HL-60 (cell line): ENCODE measurements around the gene PAK4.

Source experiments
- DNase-seq, 2 experiments: peaks; one replicate each; pipeline ENCODE4 v3.0.0-alpha.2; 2010 to 2020; ENCODE audit warnings: low read depth in 1 of 2, low spot score in 1 of 2
- H3K27ac ChIP-seq: fragments of 250-450 bp; sonication (Bioruptor Pico); replicated peaks from 2 replicates; pipeline ENCODE4 v1.5.1; 2020; ENCODE audit warnings: mild to moderate bottlenecking, moderate library complexity
- H3K27me3 ChIP-seq: fragments of 250-450 bp; sonication (Bioruptor Pico); 2 replicates; pipeline ENCODE4 v1.5.1; 2021; ENCODE audit warnings: mild to moderate bottlenecking, moderate library complexity; ENCODE audit not compliant: insufficient read depth, poor library complexity, severe bottlenecking
- H3K4me3 ChIP-seq: replicated peaks from 2 replicates; pipeline ENCODE4 v1.5.1; 2011; ENCODE audit warnings: mild to moderate bottlenecking, control low read depth, low read length; ENCODE audit not compliant: insufficient read depth
- GABPA ChIP-seq: IDR thresholded peaks from 2 replicates; pipeline ENCODE4 v1.6.1; 2012; ENCODE audit warnings: low read depth
- POLR2AphosphoS5 ChIP-seq: IDR thresholded peaks from 2 replicates; pipeline ENCODE4 v1.6.1; 2012; ENCODE audit warnings: low read depth
- REST ChIP-seq: IDR thresholded peaks from 2 replicates; pipeline ENCODE4 v1.6.1; 2012; ENCODE audit warnings: low read depth; ENCODE audit not compliant: insufficient replicate concordance
- SPI1 ChIP-seq: IDR thresholded peaks from 2 replicates; pipeline ENCODE4 v1.6.1; 2012; ENCODE audit warnings: low read depth, mild to moderate bottlenecking, borderline replicate concordance
- TF ChIP-seq, protein P1 (sequence below): IDR thresholded peaks from one replicate; pipeline ENCODE4 v1.5.1; 2011; ENCODE audit warnings: low read length, control low read depth, inconsistent platforms; ENCODE audit not compliant: insufficient read depth

The PAK4 gene

DNA sequence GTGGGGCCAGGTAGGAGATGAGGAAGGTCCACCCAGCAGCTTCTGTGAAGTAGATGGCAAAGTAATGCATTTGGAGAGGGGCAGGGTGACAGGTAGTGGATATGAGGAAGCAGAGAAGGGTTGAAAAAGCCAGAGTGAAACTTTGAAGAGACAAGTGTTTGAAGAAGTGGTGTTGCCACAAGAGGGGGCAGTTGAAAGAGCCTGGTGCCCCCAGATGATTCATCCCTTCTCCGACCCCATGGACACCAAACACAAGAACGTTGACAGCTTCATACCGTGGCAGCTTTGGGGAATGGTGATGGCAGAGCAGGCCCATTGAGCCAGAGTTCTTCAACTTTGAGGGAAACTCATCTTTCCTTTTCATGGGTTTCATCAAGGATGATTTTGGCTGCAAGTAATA, 99.3 kb downstream of the PAK4 start:
- Histone ChIP-seq H3K27ac (no peak overlapping the region), H3K27me3 (no peaks in the 10 kb centered on the region), H3K4me3 (no peak overlapping the region)
- no peak for DNase-seq
- TF ChIP-seq POLR2AphosphoS5 (no peak), REST (no peak), SPI1 (no peak), GABPA (no peak)
- TF ChIP-seq, protein P1, sequence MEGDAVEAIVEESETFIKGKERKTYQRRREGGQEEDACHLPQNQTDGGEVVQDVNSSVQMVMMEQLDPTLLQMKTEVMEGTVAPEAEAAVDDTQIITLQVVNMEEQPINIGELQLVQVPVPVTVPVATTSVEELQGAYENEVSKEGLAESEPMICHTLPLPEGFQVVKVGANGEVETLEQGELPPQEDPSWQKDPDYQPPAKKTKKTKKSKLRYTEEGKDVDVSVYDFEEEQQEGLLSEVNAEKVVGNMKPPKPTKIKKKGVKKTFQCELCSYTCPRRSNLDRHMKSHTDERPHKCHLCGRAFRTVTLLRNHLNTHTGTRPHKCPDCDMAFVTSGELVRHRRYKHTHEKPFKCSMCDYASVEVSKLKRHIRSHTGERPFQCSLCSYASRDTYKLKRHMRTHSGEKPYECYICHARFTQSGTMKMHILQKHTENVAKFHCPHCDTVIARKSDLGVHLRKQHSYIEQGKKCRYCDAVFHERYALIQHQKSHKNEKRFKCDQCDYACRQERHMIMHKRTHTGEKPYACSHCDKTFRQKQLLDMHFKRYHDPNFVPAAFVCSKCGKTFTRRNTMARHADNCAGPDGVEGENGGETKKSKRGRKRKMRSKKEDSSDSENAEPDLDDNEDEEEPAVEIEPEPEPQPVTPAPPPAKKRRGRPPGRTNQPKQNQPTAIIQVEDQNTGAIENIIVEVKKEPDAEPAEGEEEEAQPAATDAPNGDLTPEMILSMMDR: no peak
